K562 treated with DMSO at 1 percent for 48 hours (cell line): ENCODE results near the gene RNF144A. TPM values are rescaled to one million over a fixed set of nuclear protein-coding genes. Genes with fewer than 3 reads are reported as not detected.

Source experiments
- total RNA-seq: library from RNA; unstranded; fragments of 300-600 nt; gene quantifications from 2 replicates; pipeline ENCODE4 v1.2.3, GENCODE V29; 2022; ENCODE audit warnings: low replicate concordance; ENCODE audit errors: extremely low read depth

The RNF144A gene
- not detected in 2 replicates for total RNA-seq

GRCh38 chr2:6917071-6917760 is at the start of gene RNF144A:
TSS of gene RNF144A (plus strand) at chr2:6917412. CDS start at chr2:6996927, 79,515 bp downstream.

GRCh38 chr2:6877402-6878304 is 39.6 kb upstream of the RNF144A start, which contains the start of gene RSAD2:
TSS of gene RSAD2 (plus strand) at chr2:6877777. CDS start at chr2:6877801, 24 bp downstream.

Other genes starting within 250 kb of the RNF144A start
- not detected in 2 replicates for gene CMPK2, start 51.5 kb upstream of the RNF144A start, total RNA-seq
- not detected in 2 replicates for gene RSAD2, start 39.6 kb upstream of the RNF144A start, total RNA-seq